ENCODE data around the gene TFB2M.
"Not testable (repeated sequence)": the region's sequence is repeated elsewhere in the genome, so short reads cannot be mapped to it uniquely, and the experiment has no call there.

The TFB2M gene

DNA sequence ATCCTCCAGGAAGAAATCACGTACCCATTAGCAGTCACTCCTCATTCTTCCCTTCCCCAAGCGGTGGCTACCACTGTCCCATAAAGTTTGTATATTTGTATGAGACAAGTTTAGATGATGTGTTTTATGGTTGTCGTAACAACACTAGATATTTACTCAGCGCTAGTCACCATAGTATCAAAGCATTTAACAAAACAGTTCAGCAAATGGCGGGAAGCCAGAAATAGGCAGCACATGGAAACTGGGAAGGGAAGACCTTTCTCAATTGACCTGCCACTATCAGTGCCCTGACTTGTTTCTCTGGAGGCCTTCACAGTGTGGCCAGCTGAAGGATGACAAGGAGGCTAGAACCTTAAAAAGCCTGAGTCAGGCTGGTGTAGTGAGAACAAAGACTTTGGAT, 31.3 kb upstream of the TFB2M start:
- no peaks in the 10 kb centered on the region for H3K27me3 ChIP-seq (ENCODE audit: control insufficient read depth in 2 of 2, insufficient read depth in 2 of 2, low read length in 2 of 2)
- no peak overlapping the region for H3K4me3 ChIP-seq (ENCODE audit: low read length in 2 of 2)
- H3K9ac ChIP-seq (ENCODE audit: low read depth in 1 of 2, low read length in 2 of 2), result no peak overlapping the region
- peaks cover 17 to 38% of the 10 kb centered on the region in 2 donors for H3K4me1 ChIP-seq (ENCODE audit: control insufficient read depth in 2 of 2, insufficient read depth in 2 of 2, low read length in 2 of 2)
- H3K9me3 ChIP-seq (ENCODE audit: control insufficient read depth in 2 of 2, low read length in 2 of 2), result no peaks in the 10 kb centered on the region
- peak overlapping the region; percentile 73 to 79 for H3K27ac ChIP-seq (ENCODE audit: low read depth in 2 of 2, low read length in 2 of 2)
- no peaks in the 10 kb centered on the region for H3K36me3 ChIP-seq (ENCODE audit: control insufficient read depth in 2 of 2, insufficient read depth in 2 of 2, low read length in 2 of 2)

GRCh38 chr1:246595146-246595545, 29.1 kb upstream of the TFB2M start:
- H3K36me3 ChIP-seq (ENCODE audit: control insufficient read depth in 2 of 2, insufficient read depth in 2 of 2, low read length in 2 of 2), result no peaks in the 10 kb centered on the region
- H3K4me1 ChIP-seq (ENCODE audit: control insufficient read depth in 2 of 2, insufficient read depth in 2 of 2, low read length in 2 of 2), result peaks cover 25 to 50% of the 10 kb centered on the region in 2 donors
- H3K4me3 ChIP-seq (ENCODE audit: low read length in 2 of 2), result no peak overlapping the region
- H3K27ac ChIP-seq (ENCODE audit: low read depth in 2 of 2, low read length in 2 of 2), result no peak overlapping the region
- H3K27me3 ChIP-seq (ENCODE audit: control insufficient read depth in 2 of 2, insufficient read depth in 2 of 2, low read length in 2 of 2), result no peaks in the 10 kb centered on the region
- H3K9ac ChIP-seq (ENCODE audit: low read depth in 1 of 2, low read length in 2 of 2), result no peak overlapping the region
- H3K9me3 ChIP-seq (ENCODE audit: control insufficient read depth in 2 of 2, low read length in 2 of 2), result no peaks in the 10 kb centered on the region

- Histone ChIP-seq H3K4me3 (ENCODE audit: low read length in 2 of 2) (no peak overlapping the region), H3K9ac (ENCODE audit: low read depth in 1 of 2, low read length in 2 of 2) (no peak overlapping the region), H3K9me3 (ENCODE audit: control insufficient read depth in 2 of 2, low read length in 2 of 2) (no peaks in the 10 kb centered on the region), H3K4me1 (ENCODE audit: control insufficient read depth in 2 of 2, insufficient read depth in 2 of 2, low read length in 2 of 2) (peaks cover 15 to 38% of the 10 kb centered on the region in 2 donors), H3K36me3 (ENCODE audit: control insufficient read depth in 2 of 2, insufficient read depth in 2 of 2, low read length in 2 of 2) (no peaks in the 10 kb centered on the region), H3K27ac (ENCODE audit: low read depth in 2 of 2, low read length in 2 of 2) (no peak overlapping the region), H3K27me3 (ENCODE audit: control insufficient read depth in 2 of 2, insufficient read depth in 2 of 2, low read length in 2 of 2) (no peaks in the 10 kb centered on the region)
Observed at GRCh38 chr1:246592695-246593094, 26.6 kb upstream of the TFB2M start.

- Histone ChIP-seq H3K4me3 (ENCODE audit: low read length in 2 of 2) (no peak overlapping the region), H3K9me3 (ENCODE audit: control insufficient read depth in 2 of 2, low read length in 2 of 2) (no peaks in the 10 kb centered on the region), H3K36me3 (ENCODE audit: control insufficient read depth in 2 of 2, insufficient read depth in 2 of 2, low read length in 2 of 2) (no peaks in the 10 kb centered on the region), H3K27ac (ENCODE audit: low read depth in 2 of 2, low read length in 2 of 2) (peak overlapping the region; percentile 80 to 85), H3K4me1 (ENCODE audit: control insufficient read depth in 2 of 2, insufficient read depth in 2 of 2, low read length in 2 of 2) (peaks cover 17 to 37% of the 10 kb centered on the region in 2 donors), H3K9ac (ENCODE audit: low read depth in 1 of 2, low read length in 2 of 2) (peak overlapping the region; percentile 1 to 27), H3K27me3 (ENCODE audit: control insufficient read depth in 2 of 2, insufficient read depth in 2 of 2, low read length in 2 of 2) (no peaks in the 10 kb centered on the region)
Observed at GRCh38 chr1:246591958-246592357, 25.9 kb upstream of the TFB2M start.

GRCh38 chr1:246591504-246591903, 25.4 kb upstream of the TFB2M start:
- Histone ChIP-seq H3K9ac (ENCODE audit: low read depth in 1 of 2, low read length in 2 of 2) (peak overlapping the region; percentile 1 to 27), H3K4me1 (ENCODE audit: control insufficient read depth in 2 of 2, insufficient read depth in 2 of 2, low read length in 2 of 2) (peaks cover 17 to 34% of the 10 kb centered on the region in 2 donors), H3K9me3 (ENCODE audit: control insufficient read depth in 2 of 2, low read length in 2 of 2) (no peaks in the 10 kb centered on the region), H3K27ac (ENCODE audit: low read depth in 2 of 2, low read length in 2 of 2) (peak overlapping the region; percentile 80 to 85), H3K36me3 (ENCODE audit: control insufficient read depth in 2 of 2, insufficient read depth in 2 of 2, low read length in 2 of 2) (no peaks in the 10 kb centered on the region), H3K4me3 (ENCODE audit: low read length in 2 of 2) (peak overlapping the region in 1 of 2 donors; percentile 41), H3K27me3 (ENCODE audit: control insufficient read depth in 2 of 2, insufficient read depth in 2 of 2, low read length in 2 of 2) (no peaks in the 10 kb centered on the region)

GRCh38 chr1:246591047-246591446, 25.0 kb upstream of the TFB2M start:
- peak overlapping the region; percentile 80 to 85 for H3K27ac ChIP-seq (ENCODE audit: low read depth in 2 of 2, low read length in 2 of 2)
- peaks cover 17 to 32% of the 10 kb centered on the region in 2 donors for H3K4me1 ChIP-seq (ENCODE audit: control insufficient read depth in 2 of 2, insufficient read depth in 2 of 2, low read length in 2 of 2)
- peak overlapping the region in 1 of 2 donors; percentile 41 for H3K4me3 ChIP-seq (ENCODE audit: low read length in 2 of 2)
- no peaks in the 10 kb centered on the region for H3K27me3 ChIP-seq (ENCODE audit: control insufficient read depth in 2 of 2, insufficient read depth in 2 of 2, low read length in 2 of 2)
- H3K9ac ChIP-seq (ENCODE audit: low read depth in 1 of 2, low read length in 2 of 2), result peak overlapping the region in 1 of 2 donors; percentile 8
- no peaks in the 10 kb centered on the region for H3K36me3 ChIP-seq (ENCODE audit: control insufficient read depth in 2 of 2, insufficient read depth in 2 of 2, low read length in 2 of 2)
- H3K9me3 ChIP-seq (ENCODE audit: control insufficient read depth in 2 of 2, low read length in 2 of 2), result no peaks in the 10 kb centered on the region

GRCh38 chr1:246589919-246590318, 23.9 kb upstream of the TFB2M start:
- H3K9me3 ChIP-seq (ENCODE audit: control insufficient read depth in 2 of 2, low read length in 2 of 2); H3K27ac ChIP-seq (ENCODE audit: low read depth in 2 of 2, low read length in 2 of 2): not testable (repeated sequence)

DNA sequence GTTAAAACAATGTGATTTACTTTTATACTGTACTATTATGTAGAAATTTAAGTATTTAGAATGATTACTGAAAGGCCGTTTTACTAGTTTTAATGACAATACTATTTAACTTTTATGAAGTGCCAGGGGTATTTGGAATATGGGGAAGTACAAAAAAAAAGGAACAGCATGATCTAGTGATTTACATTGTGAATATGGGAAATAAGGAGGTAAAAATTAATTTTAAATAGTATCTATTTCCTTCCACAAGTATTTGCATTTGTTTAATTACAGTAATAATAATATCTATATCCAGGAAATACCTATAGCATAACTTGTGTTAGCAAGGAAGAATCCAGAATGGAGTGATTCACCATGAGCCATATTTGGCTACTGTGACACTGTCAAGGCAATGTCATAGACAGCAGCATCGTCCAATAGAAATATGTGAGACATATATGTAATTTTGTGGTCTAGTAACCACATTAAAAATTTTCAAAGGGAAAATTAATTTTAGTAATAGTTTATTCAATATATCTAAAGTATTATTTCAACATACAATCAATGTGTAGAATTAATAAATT, 22.2 kb upstream of the TFB2M start:
- H3K9ac ChIP-seq (ENCODE audit: low read depth in 1 of 2, low read length in 2 of 2), result no peak overlapping the region
- no peak overlapping the region for H3K4me3 ChIP-seq (ENCODE audit: low read length in 2 of 2)
- no peaks in the 10 kb centered on the region for H3K27me3 ChIP-seq (ENCODE audit: control insufficient read depth in 2 of 2, insufficient read depth in 2 of 2, low read length in 2 of 2)
- H3K27ac ChIP-seq (ENCODE audit: low read depth in 2 of 2, low read length in 2 of 2), result peak overlapping the region in 1 of 2 donors; percentile 67
- H3K36me3 ChIP-seq (ENCODE audit: control insufficient read depth in 2 of 2, insufficient read depth in 2 of 2, low read length in 2 of 2), result peaks cover 0 to 6% of the 10 kb centered on the region in 2 donors
- H3K9me3 ChIP-seq (ENCODE audit: control insufficient read depth in 2 of 2, low read length in 2 of 2), result no peaks in the 10 kb centered on the region
- peaks cover 30 to 44% of the 10 kb centered on the region in 2 donors for H3K4me1 ChIP-seq (ENCODE audit: control insufficient read depth in 2 of 2, insufficient read depth in 2 of 2, low read length in 2 of 2)

More at GRCh38 chr1:246589919-246590318, 23.9 kb upstream of the TFB2M start:
- H3K27me3 ChIP-seq (ENCODE audit: control insufficient read depth in 2 of 2, insufficient read depth in 2 of 2, low read length in 2 of 2); H3K4me3 ChIP-seq (ENCODE audit: low read length in 2 of 2); H3K36me3 ChIP-seq (ENCODE audit: control insufficient read depth in 2 of 2, insufficient read depth in 2 of 2, low read length in 2 of 2); H3K9ac ChIP-seq (ENCODE audit: low read depth in 1 of 2, low read length in 2 of 2): not testable (repeated sequence)
- peaks cover 14 to 32% of the 10 kb centered on the region in 2 donors for H3K4me1 ChIP-seq (ENCODE audit: control insufficient read depth in 2 of 2, insufficient read depth in 2 of 2, low read length in 2 of 2)

DNA sequence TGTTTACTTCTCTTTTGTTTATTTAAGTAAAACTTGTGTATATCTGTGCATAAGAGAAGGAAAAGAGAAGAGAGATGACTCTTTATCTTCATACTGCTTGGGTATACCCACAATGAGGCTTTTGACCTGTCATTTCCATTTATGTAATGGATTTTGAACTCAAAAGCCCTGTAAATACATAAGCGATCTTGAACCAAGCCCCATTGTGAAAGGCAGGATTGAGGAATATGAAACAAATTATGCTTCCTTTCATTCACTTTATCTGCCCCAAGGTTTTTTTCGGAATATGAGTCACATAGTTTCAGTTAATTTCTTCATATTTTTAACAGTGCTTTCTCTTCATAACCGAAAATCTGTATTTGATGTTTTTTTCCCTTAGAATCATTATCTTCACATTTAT, 21.5 kb upstream of the TFB2M start:
- Histone ChIP-seq H3K4me3 (ENCODE audit: low read length in 2 of 2) (no peak overlapping the region), H3K27me3 (ENCODE audit: control insufficient read depth in 2 of 2, insufficient read depth in 2 of 2, low read length in 2 of 2) (no peaks in the 10 kb centered on the region), H3K4me1 (ENCODE audit: control insufficient read depth in 2 of 2, insufficient read depth in 2 of 2, low read length in 2 of 2) (peaks cover 35 to 50% of the 10 kb centered on the region in 2 donors), H3K9me3 (ENCODE audit: control insufficient read depth in 2 of 2, low read length in 2 of 2) (no peaks in the 10 kb centered on the region), H3K27ac (ENCODE audit: low read depth in 2 of 2, low read length in 2 of 2) (peak overlapping the region; percentile 54 to 67), H3K36me3 (ENCODE audit: control insufficient read depth in 2 of 2, insufficient read depth in 2 of 2, low read length in 2 of 2) (peaks cover 0 to 6% of the 10 kb centered on the region in 2 donors), H3K9ac (ENCODE audit: low read depth in 1 of 2, low read length in 2 of 2) (peak overlapping the region in 1 of 2 donors; percentile 49)

GRCh38 chr1:246587032-246587431, 21.0 kb upstream of the TFB2M start:
- peak overlapping the region in 1 of 2 donors; percentile 49 for H3K9ac ChIP-seq (ENCODE audit: low read depth in 1 of 2, low read length in 2 of 2)
- H3K4me1 ChIP-seq (ENCODE audit: control insufficient read depth in 2 of 2, insufficient read depth in 2 of 2, low read length in 2 of 2), result peaks cover 40 to 49% of the 10 kb centered on the region in 2 donors
- H3K4me3 ChIP-seq (ENCODE audit: low read length in 2 of 2), result no peak overlapping the region
- no peaks in the 10 kb centered on the region for H3K9me3 ChIP-seq (ENCODE audit: control insufficient read depth in 2 of 2, low read length in 2 of 2)
- peaks cover 0 to 6% of the 10 kb centered on the region in 2 donors for H3K36me3 ChIP-seq (ENCODE audit: control insufficient read depth in 2 of 2, insufficient read depth in 2 of 2, low read length in 2 of 2)
- H3K27me3 ChIP-seq (ENCODE audit: control insufficient read depth in 2 of 2, insufficient read depth in 2 of 2, low read length in 2 of 2), result no peaks in the 10 kb centered on the region
- peak overlapping the region; percentile 54 to 67 for H3K27ac ChIP-seq (ENCODE audit: low read depth in 2 of 2, low read length in 2 of 2)
